HCT116 (cell line): Measurements from ENCODE around the gene ENTPD6. TPM values are rescaled to one million over a fixed set of nuclear protein-coding genes. Genes with fewer than 3 reads are reported as not detected.

ENCODE experiments used
- ATAC-seq: fragments of 200-7000 bp; cut with Tn5 transposase; 2 replicates; pipeline ENCODE4 v1.9.1; 2020; ENCODE audit warnings: mild to moderate bottlenecking, moderate library complexity
- BruUV-seq: library from RNA; stranded (reverse); fragments of 400-500 nt; replicated peaks from 2 replicates; lab custom pipeline; 2021; lab: Mats Ljungman, UMichigan
- CTCF ChIA-PET: fragments of 300-600 bp; sonication (Branson Sonifier 250); formaldehyde crosslinking; loops from one replicate; lab custom pipeline; 2021; ENCODE audit warnings: antibody characterized with exemption; lab: Charles Lee
- POLR2A ChIA-PET: fragments of 300-600, 350-600 bp; sonication (Branson Sonifier 250); formaldehyde crosslinking; loops from one replicate; lab custom pipeline; 2021; ENCODE audit warnings: antibody characterized with exemption; lab: Charles Lee
- RAD21 ChIA-PET, 2 experiments: fragments of 300-600 bp; sonication (Branson Sonifier 250); formaldehyde crosslinking; loops; one replicate each; lab custom pipeline; 2023; ENCODE audit warnings: low total read pairs in 2 of 2; ENCODE audit not compliant: uncharacterized antibody in 2 of 2, unreplicated experiment in 2 of 2, low non-redundant PET in 1 of 2; lab: Charles Lee
- DNase-seq: peaks from one replicate; pipeline ENCODE4 v3.0.0-alpha.2; 2010; ENCODE audit warnings: low read depth, low spot score
- H2AFZ ChIP-seq: fragments of 200-600 bp; shearing (Covaris generic), sonication (generic); 2 replicates; pipeline ENCODE4 v1.6.1; 2017; ENCODE audit warnings: low read depth, mixed run types, mixed read lengths, antibody characterized with exemption, low read length; ENCODE audit not compliant: poor library complexity, severe bottlenecking
- H3K27ac ChIP-seq: 2 replicates; pipeline ENCODE4 v1.5.1; 2012; ENCODE audit warnings: low read depth, low read length
- H3K27me3 ChIP-seq: fragments of 200-600 bp; sonication (generic); 2 replicates; pipeline ENCODE4 v1.6.1; 2016; ENCODE audit warnings: mixed run types, low read length, mixed read lengths; ENCODE audit not compliant: insufficient read depth
- H3K36me3 ChIP-seq, 2 experiments: fragments of 200-500 bp in 1 of 2; fragments of 200-600 bp in 1 of 2; sonication (Bioruptor generic) in 1 of 2; sonication (generic) in 1 of 2; 2 replicates each; pipeline versions ENCODE4 v1.5.1 to v1.6.1; 2014 to 2016; ENCODE audit warnings: low read length in 2 of 2, inconsistent platforms in 1 of 2, mixed read lengths in 1 of 2, mixed run types in 1 of 2; ENCODE audit not compliant: insufficient read depth in 2 of 2, control insufficient read depth in 1 of 2
- H3K4me1 ChIP-seq, 2 experiments: fragments of 200-600 bp in 1 of 2; sonication (generic) in 1 of 2; 2 replicates each; pipeline versions ENCODE4 v1.5.1 to v1.6.1; 2012 to 2017; ENCODE audit warnings: low read length in 2 of 2, inconsistent platforms in 1 of 2, mild to moderate bottlenecking in 1 of 2, mixed read lengths in 1 of 2, mixed run types in 1 of 2, moderate library complexity in 1 of 2; ENCODE audit not compliant: insufficient read depth in 2 of 2, control insufficient read depth in 1 of 2
- H3K4me2 ChIP-seq: fragments of 200-600 bp; sonication (generic); 2 replicates; pipeline ENCODE4 v1.6.1; 2017; ENCODE audit warnings: mixed run types, low read length, mixed read lengths
- H3K4me3 ChIP-seq, 2 experiments: fragments of 200-600 bp in 1 of 2; sonication (generic) in 1 of 2; replicated peaks in 1 of 2; 2 replicates each; pipeline ENCODE4 v1.5.1; 2011 to 2016; ENCODE audit warnings: low read length in 2 of 2, control low read depth in 1 of 2, low read depth in 1 of 2, mild to moderate bottlenecking in 1 of 2, mixed read lengths in 1 of 2, mixed run types in 1 of 2
- H3K79me2 ChIP-seq: fragments of 200-600 bp; sonication (generic); 2 replicates; pipeline ENCODE4 v1.6.1; 2017; ENCODE audit warnings: mild to moderate bottlenecking, mixed run types, low read length, moderate library complexity, mixed read lengths; ENCODE audit not compliant: insufficient read depth
- H3K9ac ChIP-seq: fragments of 200-600 bp; sonication (generic); 2 replicates; pipeline ENCODE4 v1.6.1; 2016; ENCODE audit warnings: low read length, mixed read lengths
- H3K9me2 ChIP-seq: fragments of 200-600 bp; sonication (generic), shearing (Covaris generic); 2 replicates; pipeline ENCODE4 v1.6.1; 2017; ENCODE audit warnings: mixed run types, mild to moderate bottlenecking, moderate library complexity; ENCODE audit not compliant: insufficient read depth
- H3K9me3 ChIP-seq, 2 experiments: fragments of 200-500 bp in 1 of 2; fragments of 200-600 bp in 1 of 2; sonication (Bioruptor generic) in 1 of 2; sonication (generic) in 1 of 2; 2 replicates each; pipeline ENCODE4 v1.6.1; 2014 to 2017; ENCODE audit warnings: low read length in 2 of 2, mixed read lengths in 2 of 2, inconsistent platforms in 1 of 2, low read depth in 1 of 2, mild to moderate bottlenecking in 1 of 2, mixed run types in 1 of 2, moderate library complexity in 1 of 2; ENCODE audit not compliant: control insufficient read depth in 1 of 2, insufficient read depth in 1 of 2
- H4K20me1 ChIP-seq: fragments of 200-600 bp; sonication (generic), shearing (Covaris generic); 2 replicates; pipeline ENCODE4 v1.6.1; 2017; ENCODE audit warnings: mixed run types, mild to moderate bottlenecking, moderate library complexity; ENCODE audit not compliant: insufficient read depth
- CEBPB ChIP-seq: IDR thresholded peaks from 2 replicates; pipeline ENCODE4 v1.6.1; 2012; ENCODE audit warnings: low read depth
- EZH2phosphoT487 ChIP-seq: fragments of 200-600 bp; IDR thresholded peaks from 2 replicates; pipeline ENCODE4 v1.6.1; 2018; ENCODE audit warnings: antibody characterized with exemption, borderline replicate concordance
- JUND ChIP-seq: IDR thresholded peaks from 2 replicates; pipeline ENCODE4 v1.6.1; 2012
- POLR2AphosphoS5 ChIP-seq: IDR thresholded peaks from 2 replicates; pipeline ENCODE4 v1.6.1; 2011; ENCODE audit warnings: mild to moderate bottlenecking, low read depth, low read length, moderate library complexity
- RAD21 ChIP-seq: IDR thresholded peaks from 2 replicates; pipeline ENCODE4 v1.6.1; 2012; ENCODE audit warnings: low read depth, mild to moderate bottlenecking
- SRF ChIP-seq: IDR thresholded peaks from 2 replicates; pipeline ENCODE4 v1.6.1; 2012; ENCODE audit warnings: low read depth
- YY1 ChIP-seq: IDR thresholded peaks from 2 replicates; pipeline ENCODE4 v1.6.1; 2011; ENCODE audit warnings: low read length, low read depth, moderate library complexity, mild to moderate bottlenecking; ENCODE audit not compliant: insufficient replicate concordance; ENCODE audit errors: extremely low read depth
- intact Hi-C: fragments of 100-400 bp; cut with micrococcal nuclease; formaldehyde crosslinking; loops from 2 replicates; pipeline ENCODE4 v1.10.0; 2022
- total RNA-seq: library from RNA; stranded (reverse); gene quantifications from one replicate; pipeline ENCODE4 v1.2.1, GENCODE V29; 2021; ENCODE audit not compliant: unreplicated experiment
- TF ChIP-seq, protein P1 (sequence below), 3 experiments: fragments of 200-600 bp in 1 of 3; sonication (generic) in 1 of 3; IDR thresholded peaks in 2 of 3; conservative IDR thresholded peaks in 1 of 3; 2 replicates each; pipeline ENCODE4 v1.5.1; 2012 to 2017; ENCODE audit warnings: low read depth in 2 of 3, low read length in 2 of 3, antibody characterized with exemption in 1 of 3, borderline replicate concordance in 1 of 3, control low read depth in 1 of 3, mild to moderate bottlenecking in 1 of 3, mixed read lengths in 1 of 3, mixed run types in 1 of 3, moderate library complexity in 1 of 3; ENCODE audit not compliant: insufficient read depth in 1 of 3
- TF ChIP-seq, protein P2 (sequence below): IDR thresholded peaks from 2 replicates; pipeline ENCODE4 v1.6.1; 2011; ENCODE audit warnings: mild to moderate bottlenecking, low read length, moderate library complexity; ENCODE audit not compliant: insufficient replicate concordance; ENCODE audit errors: extremely low read depth

ENTPD6 gene
- total RNA-seq, 1 experiment from 2014 or later, result 89.2 TPM

DNA sequence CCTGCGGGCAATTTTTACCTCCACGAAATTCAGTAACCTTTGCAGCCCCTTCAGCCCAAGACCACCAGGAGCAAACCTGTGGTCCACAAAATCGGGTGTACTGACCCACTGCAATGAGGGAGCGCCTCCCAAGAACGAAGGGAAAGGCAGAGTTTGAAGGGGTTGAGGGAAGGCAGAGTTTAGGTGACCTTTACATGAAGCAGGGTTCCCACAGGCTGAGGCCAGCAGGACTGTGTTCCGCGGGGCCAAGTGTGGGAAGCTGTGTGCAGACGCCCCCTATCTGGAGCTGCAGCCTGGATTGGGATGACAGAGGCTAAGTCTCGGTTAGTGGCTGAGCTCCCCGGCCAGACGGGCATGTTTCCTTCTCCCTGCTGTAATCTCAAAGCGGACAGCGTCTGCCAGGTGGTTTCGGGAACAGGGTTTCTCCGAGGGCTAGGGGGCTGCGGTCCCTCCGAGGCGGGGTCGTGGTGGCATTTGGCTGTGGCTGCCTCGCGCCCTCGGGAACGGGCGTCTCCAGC lies 51.5 kb downstream of the ENTPD6 start:
- Histone ChIP-seq H3K4me3 (peak overlapping the region; percentile 79 to 80), H3K4me2 (peak overlapping the region; percentile 98), H4K20me1 (no peaks in the 10 kb centered on the region), H3K9me3 (no peaks in the 10 kb centered on the region), H3K36me3 (no peaks in the 10 kb centered on the region; a peak in 1 of 4 replicates), H3K27ac (peak overlapping the region; percentile 93), H3K27me3 (no peaks in the 10 kb centered on the region), H2AFZ (no peak overlapping the region), H3K9me2 (no peaks in the 10 kb centered on the region), H3K9ac (peak overlapping the region; percentile 64), H3K4me1 (peaks cover 15 to 28% of the 10 kb centered on the region in 2 experiments), H3K79me2 (peaks cover 35% of the 10 kb centered on the region)
- ChIA-PET POLR2A (interaction anchor here (1.2 to 2.7 kb wide), 7 partner anchors 9 to 53 kb away, joined by 4 to 13 read pairs (median 7); partner anchors contain the start of gene ENTPD6), CTCF (interaction anchor here (0.6 to 2.7 kb wide), 7 partner anchors 10 to 170 kb away, joined by 3 to 14 read pairs (median 4); no protein-coding TSS in a partner anchor), RAD21 (interaction anchor here (1.1 to 1.5 kb wide), 2 partner anchors 63 to 108 kb away, joined by 3 to 4 read pairs; no protein-coding TSS in a partner anchor)
- no TSS peak for BruUV-seq
- ATAC-seq, result peak; percentile 67
- intact Hi-C loops, result no loop called here
- peak; percentile 40; the same call in 1 of the 2 replicates for TF ChIP-seq POLR2AphosphoS5
- TF ChIP-seq, protein P1, sequence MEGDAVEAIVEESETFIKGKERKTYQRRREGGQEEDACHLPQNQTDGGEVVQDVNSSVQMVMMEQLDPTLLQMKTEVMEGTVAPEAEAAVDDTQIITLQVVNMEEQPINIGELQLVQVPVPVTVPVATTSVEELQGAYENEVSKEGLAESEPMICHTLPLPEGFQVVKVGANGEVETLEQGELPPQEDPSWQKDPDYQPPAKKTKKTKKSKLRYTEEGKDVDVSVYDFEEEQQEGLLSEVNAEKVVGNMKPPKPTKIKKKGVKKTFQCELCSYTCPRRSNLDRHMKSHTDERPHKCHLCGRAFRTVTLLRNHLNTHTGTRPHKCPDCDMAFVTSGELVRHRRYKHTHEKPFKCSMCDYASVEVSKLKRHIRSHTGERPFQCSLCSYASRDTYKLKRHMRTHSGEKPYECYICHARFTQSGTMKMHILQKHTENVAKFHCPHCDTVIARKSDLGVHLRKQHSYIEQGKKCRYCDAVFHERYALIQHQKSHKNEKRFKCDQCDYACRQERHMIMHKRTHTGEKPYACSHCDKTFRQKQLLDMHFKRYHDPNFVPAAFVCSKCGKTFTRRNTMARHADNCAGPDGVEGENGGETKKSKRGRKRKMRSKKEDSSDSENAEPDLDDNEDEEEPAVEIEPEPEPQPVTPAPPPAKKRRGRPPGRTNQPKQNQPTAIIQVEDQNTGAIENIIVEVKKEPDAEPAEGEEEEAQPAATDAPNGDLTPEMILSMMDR (IDR thresholded peaks at IDR 0.05 in 2 of 3, conservative IDR thresholded peaks at IDR 0.05 in 1 of 3; ENCODE audit: borderline replicate concordance in 1 of 3, insufficient read depth in 1 of 3, low read depth in 2 of 3, low read length in 2 of 3), result peak in 2 of 3 experiments; percentile 47 to 55; a peak in 4 of 6 replicates
- no peak for TF ChIP-seq CEBPB
- peak; percentile 46 for TF ChIP-seq RAD21
- peak; percentile 37 for DNase-seq

DNA sequence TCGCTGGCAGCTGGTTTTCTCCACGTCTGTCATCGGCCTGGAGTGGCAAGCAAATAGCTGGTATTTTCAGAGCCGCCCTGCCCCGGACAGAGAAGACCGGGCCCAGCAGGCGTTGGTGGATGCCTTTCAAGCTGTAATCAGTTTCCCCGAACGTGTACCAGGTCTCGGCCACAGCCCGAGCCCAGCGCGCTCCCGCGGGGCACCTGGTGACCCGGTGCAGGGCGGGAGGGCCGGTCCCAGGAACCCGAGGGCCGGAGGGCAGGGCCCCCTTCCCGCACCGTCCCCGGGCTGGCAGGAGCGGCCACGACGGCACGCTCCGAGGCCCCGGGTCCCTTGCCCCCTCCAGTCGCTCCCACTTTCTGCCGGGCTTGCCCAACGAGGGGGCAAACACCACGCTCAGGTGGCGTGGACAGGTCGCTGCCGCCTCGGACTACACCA lies 52.0 kb downstream of the ENTPD6 start:
- Histone ChIP-seq H3K4me1 (peaks cover 20 to 32% of the 10 kb centered on the region in 2 experiments), H3K4me3 (peak overlapping the region; percentile 79 to 80), H3K27me3 (no peaks in the 10 kb centered on the region), H2AFZ (no peak overlapping the region), H3K27ac (peak overlapping the region; percentile 93), H3K4me2 (peak overlapping the region; percentile 98), H4K20me1 (no peaks in the 10 kb centered on the region), H3K9ac (peak overlapping the region; percentile 64), H3K79me2 (peaks cover 40% of the 10 kb centered on the region), H3K36me3 (no peaks in the 10 kb centered on the region; a peak in 1 of 4 replicates), H3K9me3 (no peaks in the 10 kb centered on the region), H3K9me2 (no peaks in the 10 kb centered on the region)
- CTCF ChIA-PET, result interaction anchor here (0.7 to 2.7 kb wide), 7 partner anchors 9 to 253 kb away, joined by 3 to 14 read pairs (median 4); no protein-coding TSS in a partner anchor
- POLR2A ChIA-PET, result interaction anchor here (1.2 to 2.7 kb wide), 7 partner anchors 10 to 53 kb away, joined by 4 to 13 read pairs (median 7); partner anchors contain the start of gene ENTPD6
- RAD21 ChIA-PET, result interaction anchor here (1.1 to 1.5 kb wide), 2 partner anchors 62 to 108 kb away, joined by 3 to 4 read pairs; no protein-coding TSS in a partner anchor
- peak; percentile 66 for ATAC-seq
- intact Hi-C loops, result no loop called here
- no peak for DNase-seq
- no TSS peak for BruUV-seq
- TF ChIP-seq YY1, result no peak
- TF ChIP-seq EZH2phosphoT487, result no peak
- TF ChIP-seq CEBPB, result no peak
- no peak for TF ChIP-seq SRF
- TF ChIP-seq JUND, result no peak
- no peak for TF ChIP-seq POLR2AphosphoS5
- TF ChIP-seq, protein P2, sequence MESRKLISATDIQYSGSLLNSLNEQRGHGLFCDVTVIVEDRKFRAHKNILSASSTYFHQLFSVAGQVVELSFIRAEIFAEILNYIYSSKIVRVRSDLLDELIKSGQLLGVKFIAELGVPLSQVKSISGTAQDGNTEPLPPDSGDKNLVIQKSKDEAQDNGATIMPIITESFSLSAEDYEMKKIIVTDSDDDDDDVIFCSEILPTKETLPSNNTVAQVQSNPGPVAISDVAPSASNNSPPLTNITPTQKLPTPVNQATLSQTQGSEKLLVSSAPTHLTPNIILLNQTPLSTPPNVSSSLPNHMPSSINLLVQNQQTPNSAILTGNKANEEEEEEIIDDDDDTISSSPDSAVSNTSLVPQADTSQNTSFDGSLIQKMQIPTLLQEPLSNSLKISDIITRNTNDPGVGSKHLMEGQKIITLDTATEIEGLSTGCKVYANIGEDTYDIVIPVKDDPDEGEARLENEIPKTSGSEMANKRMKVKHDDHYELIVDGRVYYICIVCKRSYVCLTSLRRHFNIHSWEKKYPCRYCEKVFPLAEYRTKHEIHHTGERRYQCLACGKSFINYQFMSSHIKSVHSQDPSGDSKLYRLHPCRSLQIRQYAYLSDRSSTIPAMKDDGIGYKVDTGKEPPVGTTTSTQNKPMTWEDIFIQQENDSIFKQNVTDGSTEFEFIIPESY, result no peak
